ENCODE measurements around the gene TOLLIP.

DNA sequence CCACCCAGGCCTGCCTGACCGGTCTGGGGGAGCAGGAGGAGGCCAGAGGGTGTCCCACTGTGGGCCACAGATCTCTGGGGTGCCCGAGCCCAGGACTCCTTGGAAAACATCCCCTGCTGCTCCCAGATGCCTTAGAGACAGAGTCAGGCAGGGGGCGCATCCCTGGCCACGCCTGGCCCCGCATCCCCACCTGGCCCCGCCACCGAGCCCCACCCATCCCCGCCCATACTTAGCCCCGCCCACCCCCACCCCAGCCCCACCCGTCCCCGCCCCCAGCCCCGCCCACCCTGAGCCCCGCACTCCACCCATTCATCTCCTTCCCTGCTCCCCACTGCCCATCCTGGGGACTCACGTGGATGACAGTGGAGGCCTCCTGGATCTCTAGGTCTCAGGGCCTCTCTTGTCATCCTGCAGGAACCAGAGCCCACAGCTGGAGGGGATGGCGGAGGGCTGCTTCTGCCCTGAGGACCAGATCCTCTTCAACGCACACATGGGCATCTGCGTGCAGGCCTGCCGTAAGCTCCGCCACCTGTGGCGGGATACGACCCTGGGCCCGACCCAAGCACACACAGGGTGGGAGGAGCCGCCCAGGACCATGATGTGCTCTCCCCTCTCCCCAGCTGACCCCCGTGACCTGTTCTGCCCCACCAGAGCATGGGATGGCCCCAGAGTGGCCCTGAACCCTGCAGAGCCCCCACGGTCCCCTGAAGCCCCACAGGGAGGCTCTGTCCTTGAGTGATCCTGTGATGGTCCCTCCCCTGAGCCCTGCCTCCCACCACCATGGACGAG lies 53.0 kb downstream of the TOLLIP start:
- TF ChIP-seq POLR2A (IDR thresholded peaks at IDR 0.05; ENCODE audit: low read depth, low read length) (no peak), TAF1 (IDR thresholded peaks at IDR 0.05; ENCODE audit: low read depth, low read length) (no peak), POLR2AphosphoS5 (IDR thresholded peaks at IDR 0.05; ENCODE audit: low read depth, low read length) (no peak), SPI1 (IDR thresholded peaks at IDR 0.05; ENCODE audit: low read depth, low read length) (no peak), PAX5 (IDR thresholded peaks at IDR 0.05; ENCODE audit: insufficient read depth, low read length, severe bottlenecking) (no peak)

All from GM12891 (cell line).